HG03066 (cell line): ENCODE data around the gene WNT7A.

Experiments
- ATAC-seq: cut with Tn5 transposase; IDR thresholded peaks from one replicate; pipeline ENCODE4 v1.9.1; 2021; ENCODE audit warnings: low read depth; ENCODE audit not compliant: unreplicated experiment

Gene WNT7A

GRCh38 chr3:13885704-13886010 lies 5.8 kb upstream of the WNT7A start:
- ATAC-seq = no peak

GRCh38 chr3:13884851-13885703 lies 5.2 kb upstream of the WNT7A start:
- ATAC-seq = no peak

GRCh38 chr3:13883681-13884080 lies 3.8 kb upstream of the WNT7A start:
- ATAC-seq = no peak

GRCh38 chr3:13882876-13883275 lies 3.0 kb upstream of the WNT7A start:
- no peak for ATAC-seq

GRCh38 chr3:13881536-13882410 lies 1.9 kb upstream of the WNT7A start:
- ATAC-seq = no peak

- no peak for ATAC-seq
Observed at GRCh38 chr3:13880811-13881156, 913 bp upstream of the WNT7A start.

- no peak for ATAC-seq
Observed at GRCh38 chr3:13879102-13879945, 547 bp downstream of the WNT7A start.

- no peak for ATAC-seq
Observed at GRCh38 chr3:13878281-13879101, 1.4 kb downstream of the WNT7A start.

GRCh38 chr3:13877911-13878280 lies 2.0 kb downstream of the WNT7A start:
- ATAC-seq = no peak

- ATAC-seq = no peak
Observed at GRCh38 chr3:13876451-13877100, 3.3 kb downstream of the WNT7A start.

- no peak for ATAC-seq
Observed at GRCh38 chr3:13874891-13875290, 5.0 kb downstream of the WNT7A start.

- no peak for ATAC-seq
Observed at GRCh38 chr3:13873818-13874217, 6.1 kb downstream of the WNT7A start.

GRCh38 chr3:13872451-13872850 lies 7.4 kb downstream of the WNT7A start:
- ATAC-seq = no peak

GRCh38 chr3:13871791-13872190 lies 8.1 kb downstream of the WNT7A start:
- no peak for ATAC-seq

- no peak for ATAC-seq
Observed at GRCh38 chr3:13870902-13871301, 9.0 kb downstream of the WNT7A start.

- no peak for ATAC-seq
Observed at GRCh38 chr3:13869761-13870343, 10.0 kb downstream of the WNT7A start.

- no peak for ATAC-seq
Observed at GRCh38 chr3:13868844-13869724, 10.8 kb downstream of the WNT7A start.

GRCh38 chr3:13867732-13868131 lies 12.1 kb downstream of the WNT7A start:
- ATAC-seq = no peak
